Measurements from ENCODE around the gene ZNF831.

Gene ZNF831

GRCh38 chr20:59195316-59195993 lies 31.8 kb downstream of the ZNF831 start:
- Mint-ChIP-seq H3K9me3 (peaks cover 16% of the 10 kb centered on the region), H3K4me1 (peaks cover 14% of the 10 kb centered on the region), H3K27me3 (no peaks in the 10 kb centered on the region), H3K36me3 (ENCODE audit: insufficient read depth) (peaks cover 24% of the 10 kb centered on the region), H3K4me3 (no peak overlapping the region), H3K27ac (ENCODE audit: low read depth) (peak overlapping the region; percentile 29)
- ATAC-seq (replicated peaks; ENCODE audit: extremely low read depth, poor library complexity, severe bottlenecking) (no peak), DNase-seq (ENCODE audit: low spot score in 2 of 2) (no peak)

GRCh38 chr20:59204165-59204894 lies 40.7 kb downstream of the ZNF831 start:
- no peaks in the 10 kb centered on the region for H3K27me3 Mint-ChIP-seq
- no peak overlapping the region for H3K27ac Mint-ChIP-seq (ENCODE audit: low read depth)
- H3K9me3 Mint-ChIP-seq = peaks cover 14% of the 10 kb centered on the region
- peaks cover 23% of the 10 kb centered on the region for H3K36me3 Mint-ChIP-seq (ENCODE audit: insufficient read depth)
- H3K4me3 Mint-ChIP-seq = no peak overlapping the region
- DNase-seq (ENCODE audit: low spot score in 2 of 2) = no peak
- no peak for ATAC-seq (replicated peaks; ENCODE audit: extremely low read depth, poor library complexity, severe bottlenecking)
- H3K4me1 Mint-ChIP-seq = peaks cover 29% of the 10 kb centered on the region

- H3K9me3 Mint-ChIP-seq = peaks cover 7% of the 10 kb centered on the region
- ATAC-seq (replicated peaks; ENCODE audit: extremely low read depth, poor library complexity, severe bottlenecking) (no peak), DNase-seq (ENCODE audit: low spot score in 2 of 2) (no peak)
- H3K27me3 Mint-ChIP-seq = no peaks in the 10 kb centered on the region
- peaks cover 30% of the 10 kb centered on the region for H3K4me1 Mint-ChIP-seq
- no peak overlapping the region for H3K4me3 Mint-ChIP-seq
- H3K27ac Mint-ChIP-seq (ENCODE audit: low read depth) = peak overlapping the region; percentile 48
- peaks cover 27% of the 10 kb centered on the region for H3K36me3 Mint-ChIP-seq (ENCODE audit: insufficient read depth)
Measured at GRCh38 chr20:59205044-59205443, 41.4 kb downstream of the ZNF831 start.

- DNase-seq (ENCODE audit: low spot score in 2 of 2) (no peak), ATAC-seq (replicated peaks; ENCODE audit: extremely low read depth, poor library complexity, severe bottlenecking) (no peak)
- peak overlapping the region; percentile 85 for H3K27ac Mint-ChIP-seq (ENCODE audit: low read depth)
- peaks cover 32% of the 10 kb centered on the region for H3K36me3 Mint-ChIP-seq (ENCODE audit: insufficient read depth)
- peaks cover 30% of the 10 kb centered on the region for H3K4me1 Mint-ChIP-seq
- H3K4me3 Mint-ChIP-seq = peak overlapping the region; percentile 19
- no peaks in the 10 kb centered on the region for H3K9me3 Mint-ChIP-seq
- no peaks in the 10 kb centered on the region for H3K27me3 Mint-ChIP-seq
Measured at GRCh38 chr20:59207235-59207634, 43.6 kb downstream of the ZNF831 start.

- DNase-seq (ENCODE audit: low spot score in 2 of 2) (peak; percentile 73), ATAC-seq (replicated peaks; ENCODE audit: extremely low read depth, poor library complexity, severe bottlenecking) (peak; percentile 96)
- no peaks in the 10 kb centered on the region for H3K9me3 Mint-ChIP-seq
- H3K27ac Mint-ChIP-seq (ENCODE audit: low read depth) = peak overlapping the region; percentile 85
- H3K36me3 Mint-ChIP-seq (ENCODE audit: insufficient read depth) = peaks cover 33% of the 10 kb centered on the region
- H3K4me1 Mint-ChIP-seq = peaks cover 30% of the 10 kb centered on the region
- no peaks in the 10 kb centered on the region for H3K27me3 Mint-ChIP-seq
- no peak overlapping the region for H3K4me3 Mint-ChIP-seq
Measured at GRCh38 chr20:59207742-59208357, 44.2 kb downstream of the ZNF831 start.

- no peak overlapping the region for H3K4me3 Mint-ChIP-seq
- H3K4me1 Mint-ChIP-seq = peaks cover 26% of the 10 kb centered on the region
- no peak for DNase-seq (ENCODE audit: low spot score in 2 of 2)
- H3K36me3 Mint-ChIP-seq (ENCODE audit: insufficient read depth) = peaks cover 42% of the 10 kb centered on the region
- H3K27me3 Mint-ChIP-seq = no peaks in the 10 kb centered on the region
- ATAC-seq (replicated peaks; ENCODE audit: extremely low read depth, poor library complexity, severe bottlenecking) = no peak
- H3K27ac Mint-ChIP-seq (ENCODE audit: low read depth) = no peak overlapping the region
- H3K9me3 Mint-ChIP-seq = no peaks in the 10 kb centered on the region
Measured at GRCh38 chr20:59210186-59210585, 46.6 kb downstream of the ZNF831 start.

GRCh38 chr20:59211208-59211765 lies 47.7 kb downstream of the ZNF831 start:
- Mint-ChIP-seq H3K4me1 (peaks cover 23% of the 10 kb centered on the region), H3K36me3 (ENCODE audit: insufficient read depth) (peaks cover 49% of the 10 kb centered on the region), H3K4me3 (no peak overlapping the region), H3K9me3 (no peaks in the 10 kb centered on the region), H3K27ac (ENCODE audit: low read depth) (peak overlapping the region; percentile 46), H3K27me3 (no peaks in the 10 kb centered on the region)
- ATAC-seq (replicated peaks; ENCODE audit: extremely low read depth, poor library complexity, severe bottlenecking) (no peak), DNase-seq (ENCODE audit: low spot score in 2 of 2) (no peak)

GRCh38 chr20:59214073-59214472 lies 50.5 kb downstream of the ZNF831 start:
- no peaks in the 10 kb centered on the region for H3K27me3 Mint-ChIP-seq
- H3K9me3 Mint-ChIP-seq = no peaks in the 10 kb centered on the region
- peaks cover 57% of the 10 kb centered on the region for H3K36me3 Mint-ChIP-seq (ENCODE audit: insufficient read depth)
- no peak overlapping the region for H3K27ac Mint-ChIP-seq (ENCODE audit: low read depth)
- H3K4me1 Mint-ChIP-seq = peaks cover 9% of the 10 kb centered on the region
- ATAC-seq (replicated peaks; ENCODE audit: extremely low read depth, poor library complexity, severe bottlenecking) = no peak
- no peak for DNase-seq (ENCODE audit: low spot score in 2 of 2)
- no peak overlapping the region for H3K4me3 Mint-ChIP-seq

GRCh38 chr20:59214606-59215547 lies 51.3 kb downstream of the ZNF831 start:
- no peak overlapping the region for H3K27ac Mint-ChIP-seq (ENCODE audit: low read depth)
- no peak for ATAC-seq (replicated peaks; ENCODE audit: extremely low read depth, poor library complexity, severe bottlenecking)

GRCh38 chr20:59217173-59217572 lies 53.6 kb downstream of the ZNF831 start:
- H3K36me3 Mint-ChIP-seq (ENCODE audit: insufficient read depth) = peaks cover 40% of the 10 kb centered on the region
- H3K4me1 Mint-ChIP-seq = peaks cover 5% of the 10 kb centered on the region
- DNase-seq (ENCODE audit: low spot score in 2 of 2) = no peak
- no peak for ATAC-seq (replicated peaks; ENCODE audit: extremely low read depth, poor library complexity, severe bottlenecking)
- no peaks in the 10 kb centered on the region for H3K9me3 Mint-ChIP-seq
- H3K4me3 Mint-ChIP-seq = no peak overlapping the region
- no peak overlapping the region for H3K27ac Mint-ChIP-seq (ENCODE audit: low read depth)
- H3K27me3 Mint-ChIP-seq = no peaks in the 10 kb centered on the region

More at GRCh38 chr20:59214606-59215547, 51.3 kb downstream of the ZNF831 start:
- Mint-ChIP-seq H3K27me3 (no peaks in the 10 kb centered on the region), H3K9me3 (no peaks in the 10 kb centered on the region), H3K4me3 (no peak overlapping the region), H3K36me3 (ENCODE audit: insufficient read depth) (peaks cover 53% of the 10 kb centered on the region), H3K4me1 (peaks cover 5% of the 10 kb centered on the region)
- DNase-seq (ENCODE audit: low spot score in 2 of 2) = no peak

- peak overlapping the region; percentile 35 for H3K27ac Mint-ChIP-seq (ENCODE audit: low read depth)
- no peak for ATAC-seq (replicated peaks; ENCODE audit: extremely low read depth, poor library complexity, severe bottlenecking)
- no peak overlapping the region for H3K4me3 Mint-ChIP-seq
- H3K27me3 Mint-ChIP-seq = no peaks in the 10 kb centered on the region
- DNase-seq (ENCODE audit: low spot score in 2 of 2) = no peak
- H3K4me1 Mint-ChIP-seq = peaks cover 10% of the 10 kb centered on the region
- peaks cover 39% of the 10 kb centered on the region for H3K36me3 Mint-ChIP-seq (ENCODE audit: insufficient read depth)
- no peaks in the 10 kb centered on the region for H3K9me3 Mint-ChIP-seq
Measured at GRCh38 chr20:59217794-59218280, 54.2 kb downstream of the ZNF831 start.

GRCh38 chr20:59219211-59219610 lies 55.6 kb downstream of the ZNF831 start:
- ATAC-seq (replicated peaks; ENCODE audit: extremely low read depth, poor library complexity, severe bottlenecking) = no peak
- DNase-seq (ENCODE audit: low spot score in 2 of 2) = no peak
- H3K4me3 Mint-ChIP-seq = no peak overlapping the region
- peaks cover 12% of the 10 kb centered on the region for H3K4me1 Mint-ChIP-seq
- peaks cover 29% of the 10 kb centered on the region for H3K36me3 Mint-ChIP-seq (ENCODE audit: insufficient read depth)
- H3K27me3 Mint-ChIP-seq = no peaks in the 10 kb centered on the region
- H3K27ac Mint-ChIP-seq (ENCODE audit: low read depth) = no peak overlapping the region
- no peaks in the 10 kb centered on the region for H3K9me3 Mint-ChIP-seq
